CD14-positive monocyte (primary cell): ENCODE data around the gene RPTOR. TPM values are rescaled to one million over a fixed set of nuclear protein-coding genes. Genes with fewer than 3 reads are reported as not detected.
A peak's percentile ranks its signal among the peaks of the same experiment; 100 is the strongest.

Experiments used
- DNase-seq, 3 donors: peaks; one replicate each; pipeline ENCODE4 v3.0.0-alpha.2; 2011 to 2022
- H2AFZ ChIP-seq: 2 replicates; pipeline ENCODE4 v1.6.0; 2012; ENCODE audit warnings: mild to moderate bottlenecking, low read depth, low read length, inconsistent platforms; ENCODE audit not compliant: insufficient read depth, poor library complexity, severe bottlenecking
- H3K27ac ChIP-seq, 2 donors: 1 replicate in 1 of 2; 2 replicates in 1 of 2; pipeline ENCODE4 v1.5.1; 2012 to 2013; ENCODE audit warnings: low read length in 2 of 2, control low read depth in 1 of 2, inconsistent platforms in 1 of 2, low read depth in 1 of 2, mild to moderate bottlenecking in 1 of 2
- H3K27me3 ChIP-seq, 2 donors: one replicate each; pipeline versions ENCODE4 v1.6.0 to v1.6.1; 2011 to 2013; ENCODE audit warnings: low read length in 2 of 2; ENCODE audit not compliant: control insufficient read depth in 2 of 2, insufficient read depth in 2 of 2
- H3K36me3 ChIP-seq, 2 donors: replicated peaks in 1 of 2; 1 replicate in 1 of 2; 2 replicates in 1 of 2; pipeline versions ENCODE4 v1.5.1 to v1.6.1; 2012 to 2013; ENCODE audit warnings: low read length in 2 of 2, control low read depth in 1 of 2, inconsistent platforms in 1 of 2, mild to moderate bottlenecking in 1 of 2; ENCODE audit not compliant: insufficient read depth in 2 of 2, control insufficient read depth in 1 of 2
- H3K4me1 ChIP-seq, 2 donors: 1 replicate in 1 of 2; 2 replicates in 1 of 2; pipeline versions ENCODE4 v1.5.1 to v1.6.1; 2012 to 2013; ENCODE audit warnings: low read length in 2 of 2, control low read depth in 1 of 2, inconsistent platforms in 1 of 2, mild to moderate bottlenecking in 1 of 2, moderate library complexity in 1 of 2; ENCODE audit not compliant: insufficient read depth in 2 of 2, control insufficient read depth in 1 of 2
- H3K4me2 ChIP-seq: replicated peaks from 2 replicates; pipeline ENCODE3; 2012; ENCODE audit warnings: low read length, moderate library complexity, mild to moderate bottlenecking; ENCODE audit not compliant: poor library complexity, severe bottlenecking; ENCODE audit errors: extremely low read depth
- H3K4me3 ChIP-seq, 3 experiments: fragments of 200-600 bp in 1 of 3; sonication (generic) in 1 of 3; replicated peaks in 1 of 3; 1 replicate in 2 of 3; 2 replicates in 1 of 3; pipeline ENCODE4 v1.5.1; 2011 to 2013; ENCODE audit warnings: low read length in 3 of 3, mild to moderate bottlenecking in 3 of 3, control low read depth in 2 of 3, low read depth in 2 of 3, inconsistent platforms in 1 of 3, moderate library complexity in 1 of 3
- H3K79me2 ChIP-seq: 2 replicates; pipeline ENCODE4 v1.6.0; 2012; ENCODE audit warnings: mild to moderate bottlenecking, control low read depth, inconsistent platforms, low read length, moderate library complexity; ENCODE audit not compliant: insufficient read depth
- H3K9ac ChIP-seq: 2 replicates; pipeline ENCODE4 v1.6.0; 2017; ENCODE audit warnings: low read length, mild to moderate bottlenecking; ENCODE audit not compliant: insufficient read depth, poor library complexity, severe bottlenecking
- H3K9me3 ChIP-seq, 2 donors: replicated peaks in 1 of 2; 1 replicate in 1 of 2; 2 replicates in 1 of 2; pipeline versions ENCODE4 v1.5.1 to v1.6.1; 2012 to 2013; ENCODE audit warnings: low read length in 2 of 2, control low read depth in 1 of 2; ENCODE audit not compliant: control insufficient read depth in 1 of 2, insufficient read depth in 1 of 2
- H4K20me1 ChIP-seq: 2 replicates; pipeline ENCODE4 v1.6.0; 2012; ENCODE audit warnings: mild to moderate bottlenecking, low read length, control low read depth, moderate library complexity; ENCODE audit not compliant: insufficient read depth
- H3K27ac Mint-ChIP-seq, 7 donors: one replicate each; pipeline ENCODE4 v1.8.0; 2020; ENCODE audit warnings: mild to moderate bottlenecking in 7 of 7, mixed read lengths in 7 of 7, moderate library complexity in 6 of 7, inconsistent platforms in 2 of 7
- H3K27me3 Mint-ChIP-seq, 3 donors: one replicate each; pipeline ENCODE4 v1.8.0; 2021 to 2022; ENCODE audit warnings: low read depth in 3 of 3, mild to moderate bottlenecking in 3 of 3, mixed read lengths in 3 of 3, moderate library complexity in 3 of 3, inconsistent platforms in 1 of 3
- H3K36me3 Mint-ChIP-seq, 2 donors: one replicate each; pipeline ENCODE4 v1.8.0; 2020; ENCODE audit warnings: mixed read lengths in 2 of 2, inconsistent platforms in 1 of 2, mild to moderate bottlenecking in 1 of 2
- H3K4me1 Mint-ChIP-seq: one replicate; pipeline ENCODE4 v1.8.0; 2020; ENCODE audit warnings: mild to moderate bottlenecking, mixed read lengths
- H3K4me3 Mint-ChIP-seq, 2 donors: one replicate each; pipeline ENCODE4 v1.8.0; 2020; ENCODE audit warnings: mild to moderate bottlenecking in 2 of 2, mixed read lengths in 2 of 2, moderate library complexity in 1 of 2
- H3K9me3 Mint-ChIP-seq, 7 donors: one replicate each; pipeline ENCODE4 v1.8.0; 2020 to 2022; ENCODE audit warnings: mixed read lengths in 7 of 7, mild to moderate bottlenecking in 6 of 7, moderate library complexity in 6 of 7, inconsistent platforms in 2 of 7
- CTCF ChIP-seq: fragments of 200-600 bp; IDR thresholded peaks from one replicate; pipeline ENCODE4 v1.8.0; 2022; ENCODE audit warnings: antibody characterized with exemption, mild to moderate bottlenecking
- WGBS: methylation state at CpG from one replicate; pipeline ENCODE4 v1.1.5; 2013; ENCODE audit warnings: missing lambda C conversion rate; ENCODE audit not compliant: insufficient coverage; 5-methylcytosine and 5-hydroxymethylcytosine counted together
- intact Hi-C, 2 donors: fragments of 100-400 bp; cut with micrococcal nuclease; formaldehyde crosslinking; loops; one replicate each; pipeline versions ENCODE4 v1.15.0 to v1.15.1; 2023
- polyA plus RNA-seq, 3 donors: library from polyadenylated mRNA; depleted of rRNA in 1 of 3; unstranded in 2 of 3; stranded (reverse) in 1 of 3; fragments of 300-500 nt in 2 of 3; fragments of >200 nt in 1 of 3; fragmentation: Illumina TruSeq in 2 of 3; gene quantifications; 1 replicate in 2 of 3; 2 replicates in 1 of 3; pipeline ENCODE4 v1.2.3, GENCODE V29; 2012 to 2021

Gene RPTOR
- polyA plus RNA-seq, 3 donors: 1.1 to 8.7 (median 2.6) TPM

- Mint-ChIP-seq H3K9me3 (no peaks in the 10 kb centered on the region), H3K4me3 (no peak overlapping the region), H3K36me3 (peaks cover 61 to 74% of the 10 kb centered on the region in 2 donors), H3K4me1 (no peaks in the 10 kb centered on the region), H3K27me3 (no peaks in the 10 kb centered on the region), H3K27ac (peak overlapping the region in 2 of 7 donors; percentile 23 to 57)
- Histone ChIP-seq H4K20me1 (no peaks in the 10 kb centered on the region), H3K27ac (no peak overlapping the region), H3K9ac (no peak overlapping the region), H3K4me3 (no peak overlapping the region), H3K4me1 (no peaks in the 10 kb centered on the region), H3K9me3 (no peaks in the 10 kb centered on the region), H3K36me3 (peaks cover 13 to 48% of the 10 kb centered on the region in 2 donors), H3K27me3 (no peaks in the 10 kb centered on the region), H3K4me2 (no peak overlapping the region), H3K79me2 (no peaks in the 10 kb centered on the region), H2AFZ (no peak overlapping the region)
- WGBS: 92% methylated on average over 9 of the region's 13 CpGs
- TF ChIP-seq CTCF: no peak
- no peak for DNase-seq
- intact Hi-C loops: loop anchor here in 1 of 2 donors (2.0 to 10.0 kb wide), 3 partner anchors 32 to 471 kb away; no protein-coding TSS in a partner anchor
These were observed 354.1 kb downstream of the RPTOR start for GRCh38 chr17:80898716-80899115.

GRCh38 chr17:80899402-80900268 lies 355.0 kb downstream of the RPTOR start:
- H4K20me1 ChIP-seq: no peaks in the 10 kb centered on the region
- H3K4me1 ChIP-seq: no peaks in the 10 kb centered on the region
- Mint-ChIP-seq H3K36me3 (peaks cover 56 to 69% of the 10 kb centered on the region in 2 donors), H3K9me3 (no peaks in the 10 kb centered on the region), H3K27me3 (no peaks in the 10 kb centered on the region), H3K27ac (peak overlapping the region in 1 of 7 donors; percentile 37), H3K4me3 (no peak overlapping the region), H3K4me1 (no peaks in the 10 kb centered on the region)
- peak; percentile 88 for TF ChIP-seq CTCF
- H3K4me3 ChIP-seq: no peak overlapping the region
- H3K9ac ChIP-seq: no peak overlapping the region
- peaks cover 6 to 40% of the 10 kb centered on the region in 2 donors for H3K36me3 ChIP-seq
- peak; percentile 20 to 58 (median 54) for DNase-seq
- no peak overlapping the region for H3K4me2 ChIP-seq
- H3K27ac ChIP-seq: no peak overlapping the region
- H3K79me2 ChIP-seq: no peaks in the 10 kb centered on the region
- no peak overlapping the region for H2AFZ ChIP-seq
- WGBS: 91% methylated on average over 18 of the region's 22 CpGs
- no peaks in the 10 kb centered on the region for H3K9me3 ChIP-seq
- H3K27me3 ChIP-seq: no peaks in the 10 kb centered on the region
- intact Hi-C loops: loop anchor here in 1 of 2 donors (2.0 to 10.0 kb wide), 3 partner anchors 33 to 472 kb away; no protein-coding TSS in a partner anchor
